Endometrial microvascular endothelial cells (primary cell): ENCODE results near the gene RNF5. TPM values are rescaled to one million over a fixed set of nuclear protein-coding genes. Genes with fewer than 3 reads are reported as not detected.
"Not testable (repeated sequence)": the region's sequence is repeated elsewhere in the genome, so short reads cannot be mapped to it uniquely, and the experiment has no call there.

Experiments used
- in situ Hi-C: cut with HindIII; loops from 2 replicates; pipeline ENCODE4 v1.10.0; 2017; ENCODE audit warnings: low sequenced_read_pairs, low pct_unique_long_range_greater_than_20kb; ENCODE audit errors: inconsistent ontology term
- total RNA-seq: library from RNA; depleted of rRNA; stranded (reverse); fragments of >200 nt; gene quantifications from one replicate; pipeline ENCODE4 v1.2.3, GENCODE V29; 2015; ENCODE audit errors: inconsistent ontology term

Gene RNF5
- total RNA-seq, 1 donor from 2014 or later, result 57.0 TPM

DNA sequence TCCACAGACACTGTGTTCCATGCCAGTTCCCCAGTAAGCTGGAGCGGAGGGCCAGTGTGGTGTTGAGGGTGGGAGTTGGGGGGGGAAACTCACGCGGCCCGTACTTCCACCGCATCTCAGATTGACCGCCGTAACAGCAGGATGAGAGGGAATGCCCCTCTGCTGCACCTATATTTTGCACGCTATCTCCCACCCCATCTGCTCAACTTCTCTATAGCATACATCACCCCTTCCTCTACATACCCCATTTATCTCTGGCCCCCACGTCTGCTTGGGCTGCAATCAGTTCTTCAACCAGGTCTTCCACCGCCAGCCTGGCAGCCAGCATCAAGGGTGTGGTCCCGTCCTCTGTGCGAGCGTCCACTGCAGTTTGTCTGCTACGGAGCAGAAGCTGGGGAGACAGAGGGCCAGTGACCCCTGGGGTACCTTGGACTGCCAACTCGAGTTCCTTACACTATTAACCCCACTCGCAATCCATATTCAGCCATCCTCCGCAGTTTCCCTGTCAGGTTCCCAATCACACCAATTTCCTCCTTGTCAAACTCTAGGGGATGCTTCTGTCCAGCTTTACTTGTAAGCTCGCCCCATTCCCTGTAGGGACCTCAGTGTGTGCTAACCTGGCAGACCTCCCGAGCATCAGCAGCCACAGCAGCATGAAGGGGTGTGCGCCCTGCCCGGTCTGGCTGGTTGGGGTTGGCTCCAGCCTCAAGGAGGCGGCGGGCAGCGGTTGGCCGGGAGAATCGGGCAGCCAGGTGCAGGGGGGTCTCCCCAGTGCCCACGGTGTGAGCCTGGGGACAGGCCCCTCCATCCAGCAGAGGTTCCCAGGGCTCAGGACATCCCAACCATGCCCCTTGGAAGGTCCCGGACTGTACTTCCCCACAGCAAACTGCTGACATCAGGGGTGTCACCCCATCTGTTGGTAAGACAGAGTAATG, 18.7 kb downstream of the RNF5 start:
- in situ Hi-C loops, result no loop called here

DNA sequence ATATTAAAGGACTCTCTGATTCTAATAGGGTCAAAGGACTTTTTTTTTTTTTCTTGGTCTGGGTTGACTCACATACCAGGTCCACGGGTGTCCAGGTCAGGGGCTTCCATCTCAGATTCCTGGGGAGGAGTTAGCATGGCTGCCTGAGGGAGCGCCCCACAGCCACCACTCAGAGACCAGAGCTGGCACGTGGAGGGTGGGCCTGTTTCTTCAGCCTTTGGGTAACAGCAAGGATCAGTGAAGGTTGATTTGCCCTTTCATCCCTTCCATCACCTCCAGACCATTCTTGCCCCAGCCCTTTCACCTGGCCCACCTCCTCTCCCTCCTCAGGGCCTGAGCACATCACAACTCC, 20.1 kb downstream of the RNF5 start:
- in situ Hi-C loops, result no loop called here

DNA sequence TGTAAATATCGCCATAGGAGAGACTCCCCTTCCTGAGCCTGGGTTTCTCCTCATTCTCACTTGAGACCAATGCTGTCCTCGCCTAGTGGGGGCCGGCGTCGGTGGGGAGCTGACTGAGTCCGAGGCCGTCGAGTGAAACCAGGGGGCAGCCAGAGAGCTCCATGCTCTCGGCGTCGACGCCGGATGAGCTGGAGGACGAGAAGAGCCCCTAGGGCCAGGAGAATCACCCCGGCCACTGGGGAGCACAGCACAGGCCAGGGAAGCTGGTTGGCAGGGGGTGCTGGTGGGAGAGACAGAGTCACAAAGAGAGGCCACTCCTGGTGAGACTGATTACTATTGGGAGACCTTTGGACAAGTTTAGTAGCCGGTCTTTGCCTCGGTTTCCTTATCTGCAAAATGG, 20.7 kb downstream of the RNF5 start:
- in situ Hi-C loops, result no loop called here

DNA sequence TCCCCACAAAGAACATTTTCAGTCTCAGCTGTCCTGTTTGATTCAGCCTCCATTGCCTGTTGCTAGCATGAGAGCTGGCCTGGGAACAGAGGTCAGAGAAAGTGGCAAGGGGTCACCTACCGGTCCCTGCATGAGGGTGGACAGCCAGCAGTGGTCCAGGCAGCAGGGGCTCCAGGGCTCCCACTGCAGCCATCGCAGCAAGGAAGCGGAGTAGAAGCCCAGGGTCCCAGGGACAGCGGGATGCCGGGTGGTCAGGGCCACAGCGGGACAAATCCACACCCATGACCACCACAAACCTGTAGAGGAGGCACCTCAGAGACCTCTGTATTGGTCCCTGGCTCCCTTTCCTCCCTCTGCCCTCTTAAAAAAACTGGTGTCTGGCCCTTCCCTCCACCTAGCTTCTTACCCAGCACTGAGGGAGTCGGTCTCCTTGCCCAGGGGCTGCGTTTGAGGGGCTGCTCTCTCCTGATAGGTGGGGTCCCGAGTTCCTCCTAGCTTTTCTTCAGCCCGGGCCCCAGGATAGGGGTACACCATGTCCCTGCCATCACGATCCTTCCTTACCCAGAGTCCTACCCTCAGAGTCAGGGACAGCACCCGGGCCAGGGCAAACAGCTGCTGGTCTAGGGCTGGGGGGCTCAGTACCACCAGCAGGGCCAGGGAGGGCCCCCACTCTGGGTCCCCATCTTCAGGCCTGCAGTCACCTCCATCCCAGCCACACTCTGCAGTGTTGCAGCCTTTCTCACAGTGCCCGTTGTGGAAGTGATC, 22.7 kb downstream of the RNF5 start:
- in situ Hi-C loops, result no loop called here

DNA sequence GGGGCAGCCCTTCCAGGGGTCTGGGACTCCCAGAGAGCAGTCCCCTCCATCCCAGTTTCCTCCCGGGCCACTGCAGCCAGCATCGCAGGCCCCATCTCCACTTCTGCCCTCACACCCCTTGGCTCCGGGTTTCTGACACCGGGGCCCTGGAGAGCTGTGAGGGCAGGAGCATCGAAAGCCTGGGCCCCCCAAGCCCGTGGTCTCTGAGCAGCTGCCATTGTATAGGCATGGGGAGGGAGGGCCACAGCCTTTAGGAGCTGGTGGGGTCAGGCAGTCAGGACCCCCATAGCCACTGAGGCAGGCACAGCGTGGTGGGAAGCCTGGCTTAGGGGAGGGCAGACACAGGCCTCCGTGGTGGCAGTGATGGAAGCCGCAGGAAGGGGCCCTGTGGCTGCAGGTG, 24.0 kb downstream of the RNF5 start:
- in situ Hi-C loops, result no loop called here

DNA sequence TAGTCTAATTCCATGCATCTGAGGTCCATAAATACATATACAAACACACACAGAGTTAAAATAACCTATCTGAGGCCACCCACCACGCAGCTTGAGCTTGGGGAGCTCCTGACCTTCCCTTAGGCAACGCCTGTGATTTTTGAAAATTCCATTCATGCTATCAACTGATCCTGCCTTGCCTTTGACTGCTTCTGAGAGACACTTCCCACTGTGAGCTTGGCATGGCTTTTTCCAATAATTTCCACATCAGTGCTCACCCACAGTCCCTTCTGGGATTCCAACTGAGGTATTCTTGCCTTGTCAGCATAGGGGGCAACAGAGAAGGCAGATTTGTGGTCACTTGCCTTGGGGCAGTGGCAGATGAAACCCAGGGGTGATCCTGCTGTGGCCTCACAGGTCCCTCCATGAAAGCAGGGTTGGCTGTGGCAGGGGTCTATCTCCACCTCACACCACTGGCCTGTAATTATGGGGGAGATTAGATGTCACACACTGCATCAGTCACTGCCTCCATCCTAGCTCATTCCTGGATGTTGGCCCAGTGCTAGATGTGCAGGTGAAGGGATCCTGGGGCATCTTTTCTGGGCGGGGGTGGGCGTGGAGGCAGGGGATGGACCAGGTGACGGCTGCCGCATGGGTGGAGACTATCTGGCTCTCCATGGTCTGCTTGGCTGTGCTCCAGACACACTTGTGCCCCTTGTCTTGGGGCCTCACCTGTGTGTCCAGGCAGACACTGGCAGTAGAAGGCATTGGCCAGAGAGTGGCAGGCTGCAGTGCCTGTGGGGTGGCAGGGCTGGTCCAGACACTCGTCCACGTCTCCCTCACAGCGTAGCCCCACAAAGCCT, 25.4 kb downstream of the RNF5 start:
- in situ Hi-C loops, result no loop called here

DNA sequence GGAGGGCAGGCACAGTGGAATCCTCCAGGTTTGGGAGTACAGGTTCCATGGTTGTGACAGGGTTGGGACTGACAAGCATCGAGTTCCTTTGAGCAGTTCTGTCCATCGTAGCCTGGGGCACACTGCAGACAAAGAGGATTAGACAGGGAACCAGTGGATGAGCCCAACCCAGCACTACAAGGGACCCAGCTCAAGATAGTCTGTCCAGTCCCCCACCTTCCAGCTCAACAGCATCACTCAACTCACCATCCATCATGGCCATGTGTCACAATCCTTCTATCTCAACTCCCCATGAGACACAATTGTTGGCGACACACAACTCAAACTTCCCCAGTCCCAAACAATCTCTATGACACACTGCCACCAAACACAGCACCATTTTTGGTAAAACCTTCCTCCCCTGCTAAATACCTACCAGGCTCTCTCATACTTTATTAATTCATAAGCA, 26.1 kb downstream of the RNF5 start:
- in situ Hi-C loops, result no loop called here

DNA sequence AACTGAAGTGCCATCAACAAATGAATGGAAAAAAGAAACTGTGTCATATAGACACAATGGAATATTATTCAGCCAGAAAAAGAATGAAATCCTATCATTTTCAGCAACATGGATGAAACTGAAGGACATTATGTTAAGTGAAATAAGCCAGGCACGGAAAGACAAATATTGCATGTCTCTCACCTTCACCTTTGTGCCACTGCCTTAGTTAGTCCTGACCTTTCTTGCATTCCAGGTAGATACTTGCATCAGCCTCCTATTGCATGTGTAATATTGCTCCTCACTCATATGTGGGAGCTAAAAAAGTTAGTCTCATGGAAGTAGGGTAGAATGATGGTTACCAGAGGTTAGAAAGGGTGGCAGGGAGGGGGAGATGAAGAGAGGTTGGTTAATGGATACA, 30.8 kb downstream of the RNF5 start:
- in situ Hi-C loops, result no loop called here

DNA sequence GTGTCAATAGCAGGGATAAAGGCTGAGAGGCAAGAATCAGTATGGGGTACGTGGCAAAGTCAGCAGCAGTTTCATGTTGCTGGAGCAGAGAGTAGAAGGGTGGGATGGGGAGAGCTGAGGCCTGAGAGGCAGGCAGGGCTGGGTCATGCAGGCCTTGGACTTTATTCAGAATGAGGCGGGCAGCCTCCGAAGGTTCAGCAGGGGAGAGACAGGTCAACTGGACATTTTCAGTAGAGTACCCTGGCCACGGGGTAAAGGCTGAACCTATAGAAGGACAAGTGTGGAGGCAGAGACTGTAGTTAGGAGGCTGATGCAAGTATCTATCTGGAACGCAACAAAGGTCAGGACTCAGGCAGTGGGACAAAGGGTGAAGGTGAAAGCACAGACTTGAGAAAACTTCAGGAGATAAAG, 32.0 kb downstream of the RNF5 start:
- in situ Hi-C loops, result no loop called here

DNA sequence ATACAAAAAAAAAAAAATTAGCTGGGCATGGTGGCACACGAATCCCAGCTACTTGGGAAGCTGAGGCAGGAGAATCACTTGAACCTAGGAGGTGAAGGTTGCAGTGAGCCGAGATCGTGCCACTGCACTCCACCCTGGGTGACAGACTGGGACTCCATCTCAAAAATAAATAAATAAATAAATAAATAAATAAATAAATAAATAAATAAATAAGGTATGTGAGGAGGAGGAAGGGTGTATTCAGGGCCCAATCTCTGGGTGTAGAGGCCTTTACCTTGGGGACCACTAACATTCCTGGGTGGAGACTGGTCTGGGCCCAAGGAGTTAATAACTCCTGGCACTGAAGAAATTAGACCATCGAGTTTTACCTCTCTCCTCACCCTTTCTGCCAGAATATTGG, 33.2 kb downstream of the RNF5 start:
- in situ Hi-C loops, result not testable (repeated sequence)

DNA sequence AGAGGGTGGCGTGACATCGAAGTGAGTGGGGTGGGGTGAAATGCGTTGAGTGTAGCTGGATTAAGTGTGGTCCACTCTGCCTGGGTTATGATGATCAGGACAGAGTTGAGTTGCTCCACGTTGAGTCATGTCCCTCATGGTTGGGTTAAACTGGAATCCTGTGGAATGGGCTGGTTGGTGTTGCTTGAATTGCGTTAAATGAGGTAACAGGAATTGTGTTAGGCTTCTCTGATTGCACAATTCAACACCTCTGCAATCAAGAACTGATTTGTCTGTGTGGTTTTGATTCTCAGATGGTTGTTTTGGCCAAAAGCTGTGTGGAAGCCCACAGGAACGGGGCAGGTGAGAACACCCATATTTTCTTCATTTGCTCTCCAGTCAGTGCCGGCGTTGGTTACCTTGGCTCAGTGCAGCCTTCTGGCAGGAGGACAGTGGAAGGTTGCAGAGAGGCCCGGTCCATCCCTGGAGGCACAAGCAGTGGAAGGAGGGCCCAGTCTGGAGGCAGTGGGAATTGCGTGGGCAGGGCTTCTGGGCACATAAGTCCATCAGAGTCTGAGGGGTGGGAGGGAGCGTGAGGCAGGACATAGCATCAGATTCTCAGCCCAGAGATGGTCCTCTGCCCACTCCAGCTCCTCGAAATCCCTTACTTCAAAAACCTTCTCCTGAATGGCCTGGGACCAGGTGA, 34.0 kb downstream of the RNF5 start:
- in situ Hi-C loops, result no loop called here

DNA sequence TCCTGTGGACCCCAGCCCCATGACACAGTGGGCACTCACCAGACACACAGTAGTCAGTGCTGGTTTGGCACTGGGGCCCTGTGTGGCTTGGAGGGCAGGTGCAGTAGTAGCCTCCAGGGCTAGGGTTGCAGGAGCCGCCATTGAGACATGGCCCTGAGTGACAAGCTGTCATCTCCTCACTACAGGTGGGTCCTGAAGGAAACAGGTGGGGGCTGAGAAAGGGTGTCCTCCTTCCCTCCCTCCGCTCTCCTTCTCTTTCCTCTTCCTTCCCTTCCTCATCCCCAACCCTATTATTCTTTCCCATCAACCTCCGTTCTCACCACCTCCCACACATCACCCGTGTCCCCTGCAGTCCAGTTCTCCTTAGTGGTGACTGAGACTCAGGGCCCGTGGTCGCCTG, 35.4 kb downstream of the RNF5 start:
- in situ Hi-C loops, result no loop called here

DNA sequence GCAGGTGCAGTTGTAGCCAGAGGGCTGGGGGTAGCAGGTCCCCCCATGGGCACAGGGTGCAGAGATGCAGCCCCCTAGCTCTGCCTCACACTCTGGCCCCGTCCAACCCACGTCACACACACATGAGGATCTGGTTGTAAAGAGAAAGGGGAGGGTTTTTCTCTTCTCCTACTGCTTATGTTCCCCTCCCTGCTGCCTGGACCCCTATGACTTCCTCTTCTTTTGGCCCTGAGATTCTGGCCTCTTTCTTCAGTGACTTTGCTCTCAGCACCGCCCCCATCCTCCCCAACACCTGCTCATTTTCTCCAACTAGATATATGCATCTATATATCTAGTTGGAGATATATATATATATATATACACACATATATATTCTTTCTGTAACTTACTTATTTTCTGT, 35.9 kb downstream of the RNF5 start:
- in situ Hi-C loops, result no loop called here

DNA sequence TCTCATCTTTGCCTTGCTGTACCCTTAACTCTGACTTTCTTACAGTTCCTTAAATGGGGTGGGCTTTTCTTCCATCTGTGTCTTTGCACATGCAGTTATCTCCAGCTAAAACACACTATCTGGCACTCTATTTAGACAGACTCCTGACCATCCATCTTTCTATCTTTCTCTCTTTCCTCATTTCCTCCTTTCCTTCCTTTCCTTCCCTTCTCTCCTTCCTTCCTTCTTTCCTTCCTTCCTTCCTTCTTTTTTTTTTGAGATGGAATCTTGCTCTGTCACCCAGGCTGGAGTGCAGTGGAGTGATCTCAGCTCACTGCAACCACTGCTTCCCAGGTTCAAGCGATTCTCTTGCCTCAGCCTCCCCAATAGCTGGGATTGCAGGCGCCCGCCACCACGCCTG, 37.4 kb downstream of the RNF5 start:
- in situ Hi-C loops, result no loop called here

DNA sequence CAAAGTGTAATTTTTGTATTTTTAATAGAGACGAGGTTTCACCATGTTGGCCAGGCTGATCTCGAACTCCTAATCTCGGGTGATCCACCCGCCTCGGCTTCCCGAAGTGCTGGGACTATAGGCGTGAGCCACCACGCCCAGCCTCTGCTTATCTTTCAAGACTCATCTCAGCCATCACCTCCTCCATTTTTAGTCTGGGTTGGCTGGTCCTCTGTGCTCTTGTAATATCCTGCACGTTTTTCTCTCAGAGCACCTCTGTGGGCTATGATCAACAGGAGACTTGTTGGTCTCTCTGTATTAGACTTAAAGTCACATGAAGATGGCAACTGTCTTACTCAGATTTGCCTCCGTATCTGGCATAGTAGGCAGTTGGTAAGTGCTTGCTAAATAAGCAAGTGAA, 38.1 kb downstream of the RNF5 start:
- in situ Hi-C loops, result no loop called here

DNA sequence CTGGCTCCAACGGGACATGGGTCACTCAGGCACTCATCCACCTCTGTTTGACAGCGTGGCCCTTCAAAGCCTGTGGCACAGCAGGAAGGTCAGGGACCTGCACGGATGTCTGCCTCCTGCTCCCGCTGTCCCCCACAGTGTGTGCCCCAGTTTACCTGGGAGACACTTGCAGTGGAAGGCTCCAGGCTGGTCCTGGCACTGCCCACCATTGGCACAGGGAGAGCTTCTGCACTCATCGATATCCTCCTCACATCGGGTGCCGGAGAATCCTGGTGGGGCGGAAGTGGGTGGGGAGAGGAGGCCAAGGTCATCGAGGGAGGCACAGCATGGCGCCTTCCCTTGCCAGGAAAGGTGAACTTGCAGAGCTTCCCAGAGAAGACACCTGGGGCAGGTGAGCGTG, 38.8 kb downstream of the RNF5 start:
- in situ Hi-C loops, result no loop called here

DNA sequence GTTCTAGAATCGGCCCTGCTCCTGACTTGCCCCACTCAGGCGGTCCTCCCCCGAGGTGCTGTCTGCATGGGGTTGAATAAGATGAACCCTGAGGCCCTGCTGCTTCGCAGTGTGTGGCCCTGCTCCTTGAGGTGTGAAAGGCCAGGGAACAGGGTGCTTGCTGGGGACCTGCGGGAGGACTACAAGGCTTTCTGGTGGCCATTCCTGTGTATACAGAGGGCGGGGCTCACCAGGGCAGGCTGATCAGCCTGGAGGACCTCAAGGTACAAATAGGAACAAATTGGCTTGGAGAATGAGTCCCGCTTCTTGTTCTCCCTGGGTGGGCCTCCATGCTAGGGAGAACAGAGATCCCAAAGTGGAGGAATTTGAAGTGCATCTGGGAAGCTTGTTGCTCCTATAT, 40.0 kb downstream of the RNF5 start:
- in situ Hi-C loops, result no loop called here

DNA sequence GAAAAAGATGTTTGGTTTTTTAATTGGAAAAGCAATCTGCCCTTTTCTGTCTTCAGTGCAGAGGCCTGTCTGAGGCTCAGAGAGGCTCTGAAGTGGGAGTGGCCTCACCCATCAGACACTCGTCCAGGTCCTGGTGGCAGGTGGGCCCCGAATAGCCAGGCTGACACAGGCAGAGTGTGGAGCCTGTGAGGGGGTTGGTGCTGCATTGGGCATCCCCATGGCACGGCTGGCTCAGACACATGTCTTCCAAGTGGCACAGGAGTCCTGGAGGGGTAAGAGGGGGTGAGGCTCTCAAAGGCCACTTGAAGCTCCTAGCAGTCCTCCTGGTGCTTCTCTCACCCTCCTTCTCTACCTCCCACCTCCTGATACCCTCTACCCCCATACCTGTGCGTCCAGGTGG, 41.8 kb downstream of the RNF5 start:
- in situ Hi-C loops, result no loop called here
